Muscle of arm (tissue), 12 donors: ENCODE data around the gene RYR3. TPM values are rescaled to one million over a fixed set of nuclear protein-coding genes. Genes with fewer than 3 reads are reported as not detected.
A peak's percentile ranks its signal among the peaks of the same experiment; 100 is the strongest.

Experiments used
- DNase-seq: peaks from one replicate; pipeline ENCODE4 v3.0.0-alpha.2; 2013
- polyA plus RNA-seq, 12 donors: library from polyadenylated mRNA; unstranded; fragments of 120-200 nt; gene quantifications; one replicate each; pipeline ENCODE4 v1.2.1, GENCODE V29; 2013; ENCODE audit not compliant: insufficient read length in 12 of 12

Gene RYR3
- polyA plus RNA-seq, 12 donors: 18.2 to 77.7 (median 47.4) TPM; not detected in 1

GRCh38 chr15:33315044-33315443 is 4.3 kb downstream of the RYR3 start:
- no peak for DNase-seq

GRCh38 chr15:33317896-33318295 is 7.1 kb downstream of the RYR3 start:
- no peak for DNase-seq

- no peak for DNase-seq
Observed at GRCh38 chr15:33320017-33320416, 9.2 kb downstream of the RYR3 start.

- DNase-seq: no peak
Observed at GRCh38 chr15:33322091-33322490, 11.3 kb downstream of the RYR3 start.

- DNase-seq: no peak
Observed at GRCh38 chr15:33324609-33325008, 13.8 kb downstream of the RYR3 start.

GRCh38 chr15:33326908-33327307 is 16.1 kb downstream of the RYR3 start:
- DNase-seq: no peak

- no peak for DNase-seq
Observed at GRCh38 chr15:33328106-33328505, 17.3 kb downstream of the RYR3 start.

- no peak for DNase-seq
Observed at GRCh38 chr15:33329457-33329856, 18.7 kb downstream of the RYR3 start.

- no peak for DNase-seq
Observed at GRCh38 chr15:33330931-33331330, 20.2 kb downstream of the RYR3 start.

GRCh38 chr15:33341953-33342352 is 31.2 kb downstream of the RYR3 start:
- no peak for DNase-seq

GRCh38 chr15:33343275-33343674 is 32.5 kb downstream of the RYR3 start:
- DNase-seq: no peak

GRCh38 chr15:33344111-33344510 is 33.3 kb downstream of the RYR3 start:
- DNase-seq: no peak

- no peak for DNase-seq
Observed at GRCh38 chr15:33344530-33344929, 33.8 kb downstream of the RYR3 start.

- DNase-seq: no peak
Observed at GRCh38 chr15:33354411-33354810, 43.6 kb downstream of the RYR3 start.

GRCh38 chr15:33357845-33358244 is 47.1 kb downstream of the RYR3 start:
- DNase-seq: no peak

GRCh38 chr15:33358306-33358705 is 47.5 kb downstream of the RYR3 start:
- peak; percentile 8 for DNase-seq

- DNase-seq: peak; percentile 25
Observed at GRCh38 chr15:33360886-33361285, 50.1 kb downstream of the RYR3 start.

- DNase-seq: no peak
Observed at GRCh38 chr15:33369941-33370622, 59.3 kb downstream of the RYR3 start.

GRCh38 chr15:33370623-33371020 is 59.9 kb downstream of the RYR3 start:
- DNase-seq: no peak

GRCh38 chr15:33371159-33371558 is 60.4 kb downstream of the RYR3 start:
- DNase-seq: no peak

- peak; percentile 3 for DNase-seq
Observed at GRCh38 chr15:33374226-33374914, 63.6 kb downstream of the RYR3 start.

GRCh38 chr15:33375236-33375635 is 64.5 kb downstream of the RYR3 start:
- no peak for DNase-seq

- no peak for DNase-seq
Observed at GRCh38 chr15:33377204-33377603, 66.4 kb downstream of the RYR3 start.
